Esophagus squamous epithelium (tissue), 4 donors: ENCODE measurements around the gene IGSF9.
A peak's percentile ranks its signal among the peaks of the same experiment; 100 is the strongest.

ENCODE experiments used
- CTCF ChIP-seq, 6 experiments: fragments of 450-650 bp in 4 of 6; fragments of 200-600 bp in 2 of 6; sonication (generic) in 2 of 6; IDR thresholded peaks; one replicate each; pipeline ENCODE4 v1.5.1; 2016 to 2019; ENCODE audit warnings: antibody characterized with exemption in 6 of 6, mild to moderate bottlenecking in 4 of 6, moderate library complexity in 4 of 6
- POLR2A ChIP-seq, 4 donors: fragments of 450-650 bp; IDR thresholded peaks; one replicate each; pipeline ENCODE4 v1.6.1; 2017; ENCODE audit warnings: antibody characterized with exemption in 4 of 4, mild to moderate bottlenecking in 4 of 4, moderate library complexity in 3 of 4

GRCh38 chr1:159936273-159936904 is 9.0 kb downstream of the IGSF9 start:
- TF ChIP-seq POLR2A (IDR thresholded peaks at IDR 0.05) (no peak), CTCF (IDR thresholded peaks at IDR 0.05) (peak; percentile 97 to 100 (median 98))
